Activated CD8-positive, alpha-beta memory T cell treated with anti-CD3 and anti-CD28 coated beads, Interleukin-2, amount 50 U/mL, for 24 hours (primary cell): ENCODE results near the gene IVL.

Experiments used
- DNase-seq: peaks from one replicate; pipeline ENCODE4 v3.0.0-alpha.2; 2020; ENCODE audit errors: extremely low read depth

IVL gene

DNA sequence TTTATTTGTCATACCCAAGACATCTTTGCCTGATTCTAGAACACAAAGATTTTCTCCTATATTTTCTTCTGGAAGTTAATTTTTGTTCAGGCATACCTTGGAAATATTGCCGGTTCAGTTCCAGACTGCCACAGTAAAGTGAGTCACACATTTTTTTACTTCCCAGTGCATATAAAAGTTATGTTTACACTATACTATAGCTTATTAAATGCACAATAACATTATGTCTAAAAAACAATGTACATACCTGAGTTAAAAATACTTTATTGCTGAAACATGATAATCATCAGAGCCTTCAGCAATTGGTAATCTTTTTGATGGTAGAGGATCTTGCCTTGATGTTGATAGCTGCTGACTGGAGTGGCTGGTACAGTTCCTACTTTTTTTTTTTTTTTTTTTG is 20.2 kb upstream of the IVL start:
- no peak for DNase-seq

DNA sequence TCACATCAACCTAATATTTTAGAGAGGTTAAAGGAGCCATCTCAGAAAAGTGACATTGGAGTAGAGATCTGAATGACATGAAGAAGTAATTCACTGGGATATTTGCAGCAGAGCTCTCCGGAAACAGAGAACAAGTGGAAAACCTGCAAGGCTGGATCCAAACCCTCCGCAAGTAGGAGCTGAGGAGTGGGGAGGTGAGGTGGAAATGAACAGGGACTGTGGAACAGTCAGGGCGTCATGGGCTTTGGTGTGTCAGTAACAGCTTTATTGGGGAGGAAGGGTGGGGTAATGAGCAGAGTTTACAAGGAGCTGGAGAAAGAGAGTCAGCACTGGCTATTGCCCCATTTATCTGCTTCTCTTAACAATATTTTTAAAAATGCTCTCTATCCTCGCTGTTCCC is 9.3 kb upstream of the IVL start:
- DNase-seq: no peak

DNA sequence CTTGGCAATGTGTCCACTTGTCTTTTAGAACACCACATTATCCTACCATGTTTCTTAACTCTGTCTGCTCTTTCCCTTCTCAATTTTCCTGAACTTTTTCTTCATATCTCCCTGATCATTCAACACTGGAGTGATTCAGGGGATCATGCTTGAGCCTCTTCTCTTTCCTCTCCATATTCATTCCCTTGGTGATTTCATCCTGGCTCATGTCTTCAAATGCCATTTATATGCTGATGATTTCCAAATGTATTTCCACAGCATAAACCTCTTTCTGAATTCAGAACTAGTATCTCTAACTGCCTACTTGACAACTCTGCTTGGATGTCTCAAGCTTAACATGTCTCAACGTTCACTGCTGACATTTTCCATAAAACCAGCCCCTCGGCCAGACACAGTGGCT is 8.5 kb upstream of the IVL start:
- DNase-seq: no peak

DNA sequence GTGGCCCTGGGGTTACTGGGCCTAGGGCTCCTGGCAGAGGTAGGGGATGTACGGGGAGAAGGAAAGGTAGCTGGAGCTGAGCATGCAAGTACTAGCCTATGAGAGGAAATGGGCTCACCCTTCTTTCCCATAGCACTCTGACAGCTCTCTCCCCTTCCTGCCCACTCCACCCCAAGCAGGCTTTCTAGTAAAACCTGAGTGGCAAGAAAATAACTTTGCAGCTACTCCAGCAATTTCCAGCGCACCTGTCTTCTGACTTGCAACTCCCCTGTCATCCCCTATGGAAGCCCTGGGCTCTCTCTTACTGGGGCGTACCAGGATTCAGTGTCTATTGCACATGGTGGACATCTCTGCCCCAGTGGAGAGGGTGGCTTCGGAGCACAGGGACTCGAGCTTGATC is 6.7 kb upstream of the IVL start:
- DNase-seq: no peak

DNA sequence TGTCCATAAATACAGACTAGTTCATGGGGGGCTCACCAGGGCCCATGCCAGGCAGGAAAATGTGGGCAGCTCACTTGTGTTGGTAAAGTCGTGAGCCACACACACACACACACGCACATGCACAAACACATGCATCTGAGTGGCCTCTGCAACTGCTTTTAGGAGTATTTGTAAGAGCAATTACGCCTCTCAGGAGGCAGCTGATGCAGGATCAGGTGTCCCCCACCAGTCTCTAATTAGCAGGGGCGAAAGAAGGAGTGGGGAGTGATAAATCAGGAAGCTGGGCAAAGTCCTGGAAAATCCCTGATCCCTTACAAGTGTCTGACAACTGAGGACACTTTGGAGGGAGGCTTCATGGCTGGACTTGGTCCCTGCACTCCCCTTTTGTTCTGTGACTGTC is 5.7 kb upstream of the IVL start:
- no peak for DNase-seq

DNA sequence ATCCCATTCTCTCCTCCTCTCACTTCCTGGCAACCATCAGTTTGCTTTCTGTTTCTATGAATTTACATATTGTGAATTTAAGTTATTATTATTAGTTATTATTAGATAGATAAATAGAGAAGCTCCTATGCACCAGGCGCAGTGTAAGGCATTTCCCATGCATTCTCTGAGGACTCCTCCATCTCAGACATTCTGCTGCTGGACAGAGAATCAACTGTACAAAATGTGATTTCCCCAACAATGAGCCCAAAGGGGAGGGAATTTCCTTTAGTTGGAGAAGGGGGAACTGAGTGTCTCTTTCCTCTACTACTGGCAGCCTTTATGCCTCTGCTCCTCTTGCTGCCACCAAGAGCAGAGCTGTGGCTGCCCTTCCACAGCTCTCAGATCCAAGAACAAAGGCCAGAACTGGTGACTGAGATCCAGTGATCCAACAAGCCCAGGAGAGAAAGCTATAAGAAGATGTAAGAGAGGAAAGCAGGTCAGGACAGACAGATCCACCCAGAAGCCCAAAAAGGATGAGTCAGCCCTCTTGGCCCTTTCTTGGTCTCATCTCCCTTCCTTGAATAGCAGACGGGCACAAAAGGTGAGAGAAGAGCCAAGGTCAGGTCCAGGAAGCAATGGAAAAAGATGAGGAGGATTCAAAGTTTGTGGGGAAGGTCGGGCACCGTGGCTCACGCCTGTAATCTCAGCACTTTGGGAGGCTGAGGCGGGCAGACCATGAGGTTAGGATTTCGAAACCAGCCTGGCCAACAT is 3.5 kb upstream of the IVL start:
- no peak for DNase-seq

DNA sequence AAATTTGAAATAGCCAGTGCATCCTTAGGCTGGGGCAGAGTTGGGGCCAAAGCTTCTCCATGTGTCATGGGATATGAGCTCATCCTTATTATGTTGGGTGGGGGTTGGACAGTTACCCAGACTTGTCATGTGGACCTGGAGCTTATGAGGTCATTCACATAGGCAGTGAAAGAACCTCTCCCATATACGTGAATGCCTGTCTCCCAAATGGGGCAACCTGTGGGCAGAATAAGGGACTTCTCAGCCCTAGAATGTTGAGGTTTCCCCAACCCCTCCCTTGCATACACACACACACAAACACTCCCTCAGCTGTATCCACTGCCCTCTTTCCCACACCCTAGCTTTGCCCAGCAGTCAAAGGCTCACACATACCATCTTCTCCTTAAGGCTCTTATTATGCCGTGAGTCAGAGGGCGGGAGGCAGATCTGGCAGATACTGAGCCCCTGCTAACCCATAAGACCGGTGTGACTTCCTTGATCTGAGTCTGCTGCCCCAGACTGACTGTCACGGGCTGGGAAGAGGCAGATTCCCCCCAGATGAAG is 2.3 kb upstream of the IVL start:
- DNase-seq: no peak

DNA sequence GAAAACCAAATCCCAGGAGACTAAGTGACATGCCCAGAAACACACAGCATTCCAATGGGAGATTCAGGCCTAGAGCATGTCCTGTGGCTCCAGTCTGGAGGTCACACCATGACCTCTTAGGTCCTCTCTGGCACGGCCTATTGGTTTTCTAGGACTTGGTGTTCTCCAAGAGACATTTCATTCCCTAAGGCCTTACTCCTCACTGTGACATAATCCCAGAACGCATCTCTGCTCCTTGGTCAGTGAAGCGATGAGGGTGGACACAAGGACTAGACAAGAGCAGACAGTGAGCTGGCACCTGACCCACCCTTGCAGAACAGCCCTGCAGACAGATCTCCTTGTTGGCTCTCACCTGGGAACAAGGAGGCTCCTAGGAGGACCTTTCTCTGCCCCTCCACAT is 860 bp downstream of the IVL start:
- DNase-seq: no peak

DNA sequence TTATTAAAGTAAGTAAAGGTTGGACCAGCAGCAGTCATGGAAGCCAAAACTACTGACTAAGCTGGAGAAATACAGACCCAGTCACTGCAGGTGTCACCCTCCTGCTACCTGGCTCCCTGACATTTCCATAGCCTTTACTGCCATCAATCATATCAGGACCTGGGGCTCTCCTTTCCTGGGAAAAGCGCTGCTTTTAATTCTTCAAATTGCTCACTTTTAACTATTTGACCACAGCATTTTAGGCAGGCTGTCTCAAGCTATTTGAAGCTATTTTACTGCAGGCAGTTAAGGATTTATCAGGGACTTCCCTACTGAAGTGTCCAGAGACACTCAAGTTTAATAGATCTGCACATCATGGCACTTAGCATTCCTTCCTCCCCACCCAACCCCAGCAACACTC is 4.1 kb downstream of the IVL start:
- DNase-seq: no peak

DNA sequence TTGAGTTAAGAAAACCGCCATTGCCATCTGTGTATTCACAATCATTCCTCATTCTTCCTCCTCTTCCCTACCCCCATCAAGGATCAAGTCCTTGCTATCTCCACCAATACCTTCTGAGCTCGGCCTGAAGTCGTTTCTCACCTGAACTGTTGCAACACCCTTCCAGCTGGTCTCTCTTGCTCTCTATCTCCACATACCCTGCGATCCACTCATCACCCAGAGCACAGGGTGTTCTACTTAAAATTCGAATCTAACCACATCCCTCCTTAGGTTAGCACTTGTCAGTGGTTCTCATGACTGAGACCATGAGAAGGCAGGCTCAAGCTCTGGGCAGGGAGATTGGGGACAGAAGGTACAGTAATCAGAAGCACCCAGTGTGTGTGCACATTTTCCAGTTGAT is 4.6 kb downstream of the IVL start:
- no peak for DNase-seq

DNA sequence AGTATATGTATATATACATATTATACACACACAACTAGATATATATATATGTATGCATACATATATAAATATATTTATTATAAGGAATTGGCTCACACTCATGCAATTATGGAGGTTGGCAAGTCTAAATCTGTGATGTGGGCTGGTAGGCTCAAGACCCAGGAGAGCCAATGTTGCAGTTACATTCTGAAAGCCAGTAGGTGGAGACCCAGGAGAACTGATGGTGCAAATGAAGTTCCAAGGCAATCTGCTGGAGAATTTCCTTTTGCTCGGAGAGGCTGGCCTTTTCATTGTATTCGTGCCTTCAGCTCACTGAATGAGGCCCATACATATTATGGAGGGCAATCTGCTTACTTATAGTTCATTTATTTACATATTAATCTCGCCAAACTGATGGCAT is 9.4 kb downstream of the IVL start:
- no peak for DNase-seq

DNA sequence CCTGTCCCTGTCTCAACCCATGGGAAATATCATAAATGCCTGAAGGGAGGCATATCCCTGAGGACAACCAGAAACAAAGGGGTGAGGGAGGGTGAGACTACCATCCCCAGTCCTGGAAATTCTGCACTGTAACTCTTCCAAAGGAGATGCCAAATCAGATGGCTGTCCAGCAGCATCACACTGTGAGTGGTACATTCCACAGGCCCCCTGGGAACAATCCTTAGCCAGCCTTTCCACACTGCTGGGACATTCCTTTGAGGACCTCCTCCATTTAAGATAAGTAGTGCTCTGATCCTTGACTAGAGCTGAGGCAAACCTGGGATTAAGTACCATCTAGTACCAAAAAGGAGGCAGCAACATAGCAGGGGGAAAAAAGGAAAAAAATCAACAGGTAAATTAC is 10.7 kb downstream of the IVL start:
- no peak for DNase-seq

DNA sequence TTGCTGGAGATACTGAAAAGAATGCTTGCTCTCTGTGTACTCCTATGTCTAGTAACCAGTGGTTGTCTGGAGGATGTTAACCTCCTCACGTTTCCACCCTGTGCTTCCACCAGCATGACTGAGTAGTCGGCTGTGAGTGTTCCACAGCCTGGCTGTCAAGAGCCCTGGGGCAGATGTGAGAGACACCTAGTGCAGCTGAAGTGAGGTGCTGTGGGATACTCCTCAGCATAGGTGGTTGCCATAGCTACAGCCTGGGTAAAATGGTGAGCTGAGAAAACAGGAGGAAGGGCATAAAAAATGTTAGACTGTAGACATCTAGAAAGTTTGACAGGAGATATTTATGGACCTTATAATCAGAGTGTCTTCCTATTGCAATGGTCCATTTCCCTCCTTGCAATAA is 15.8 kb downstream of the IVL start:
- no peak for DNase-seq

DNA sequence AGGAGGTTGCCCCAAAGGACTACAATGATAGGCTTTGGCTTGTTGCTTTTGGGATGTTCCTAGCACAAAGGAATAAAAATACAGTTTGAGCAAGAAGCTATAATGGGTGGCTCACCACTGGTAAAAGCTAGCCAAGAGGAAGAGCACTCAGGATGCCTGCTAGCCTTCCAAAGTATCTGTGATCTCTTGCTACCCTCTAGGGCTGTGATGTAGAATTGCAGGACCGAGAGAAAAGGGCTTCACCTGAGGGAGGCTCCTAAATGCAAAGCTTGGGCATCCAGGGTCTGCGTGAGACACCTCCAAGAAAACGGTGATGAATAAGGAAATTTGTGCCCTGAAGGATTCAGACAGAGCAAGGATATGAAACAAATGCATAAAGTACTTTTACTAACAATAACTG is 17.7 kb downstream of the IVL start:
- DNase-seq: no peak

DNA sequence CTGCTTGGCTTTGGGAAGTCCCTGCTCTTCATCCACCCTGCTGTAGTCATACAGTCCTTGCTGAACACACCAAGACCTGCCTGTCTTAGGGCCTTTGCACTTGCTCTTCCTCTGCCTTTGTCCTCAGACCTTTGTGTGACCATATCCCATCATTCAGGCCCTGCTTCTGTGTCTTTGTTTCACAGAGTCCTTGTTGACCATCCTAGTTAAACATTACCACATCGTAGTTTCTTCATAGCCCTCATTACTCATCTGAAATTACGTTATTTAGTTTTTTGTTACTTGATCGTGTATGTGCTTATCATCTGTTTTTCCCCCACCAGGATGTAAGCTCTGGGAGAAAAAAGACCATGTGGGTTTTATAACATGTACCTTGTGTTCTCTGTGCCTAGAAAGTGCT is 20.3 kb downstream of the IVL start:
- DNase-seq: no peak

DNA sequence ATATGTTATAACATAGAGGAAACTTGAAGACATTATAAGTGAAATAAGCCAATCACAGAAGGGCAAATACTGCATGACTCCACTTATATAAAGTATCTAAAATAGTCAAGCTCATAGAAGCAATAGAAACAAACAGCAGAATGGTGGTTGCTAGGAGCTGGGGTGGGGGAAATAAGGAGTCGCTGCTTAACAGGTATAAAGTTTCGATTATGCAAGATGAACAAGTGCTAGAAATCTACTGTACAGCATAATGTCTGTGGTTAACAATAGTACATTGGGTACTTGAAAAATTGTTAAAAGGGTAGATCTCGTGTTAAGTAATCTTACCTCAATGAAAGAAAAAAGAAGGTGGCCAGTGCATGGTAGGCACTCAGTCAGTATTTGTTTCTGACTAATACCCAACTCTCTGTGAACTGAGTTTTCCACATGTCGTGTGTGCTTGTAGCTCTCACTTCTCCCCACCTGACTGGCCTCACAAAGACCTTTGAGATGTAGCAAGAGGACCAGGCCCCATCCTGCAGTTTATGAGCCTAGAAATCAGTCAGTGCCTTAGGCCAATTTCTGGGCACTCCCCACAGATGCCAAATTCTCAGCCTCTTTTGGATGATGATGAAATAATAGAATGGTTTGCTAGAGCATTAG is 23.9 kb downstream of the IVL start:
- no peak for DNase-seq

DNA sequence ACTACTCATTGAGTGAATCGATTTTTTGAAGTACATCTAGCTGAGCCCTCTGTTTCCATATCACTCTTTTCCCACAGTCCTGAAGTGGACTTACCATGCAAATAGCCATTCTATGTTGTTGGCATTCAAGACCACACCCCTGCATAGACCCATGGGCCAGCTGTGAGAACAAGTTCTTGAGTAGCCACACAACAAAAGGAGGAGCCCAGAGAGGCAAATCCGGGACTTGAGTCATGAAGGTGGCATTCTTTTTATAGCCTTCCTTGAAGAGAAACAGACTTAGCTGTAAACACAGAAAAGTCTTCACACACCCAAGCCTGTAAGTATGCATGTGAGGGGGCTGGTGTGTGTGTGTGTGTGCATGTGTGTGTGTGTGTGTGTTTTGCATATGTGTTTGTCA is 24.9 kb downstream of the IVL start:
- DNase-seq: no peak

DNA sequence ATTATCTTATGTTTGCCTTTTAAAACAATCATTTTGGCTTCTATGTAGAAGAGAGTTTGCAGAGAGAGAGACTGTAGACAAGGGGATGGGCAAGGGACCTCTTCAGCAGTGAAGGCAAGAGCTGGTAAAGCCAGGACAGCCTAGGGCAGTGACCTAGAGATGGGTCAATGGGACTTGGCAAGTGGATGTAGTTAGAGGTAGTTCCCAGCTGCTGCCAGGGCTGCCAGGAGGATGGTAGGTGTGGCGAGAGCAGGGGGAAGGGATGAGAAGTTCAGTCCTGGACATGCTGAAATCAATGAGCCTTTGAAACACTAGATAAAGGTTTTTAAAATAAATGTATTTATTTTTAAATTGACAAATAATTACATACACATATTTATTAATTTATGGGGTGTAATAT is 32.3 kb downstream of the IVL start:
- DNase-seq: no peak

DNA sequence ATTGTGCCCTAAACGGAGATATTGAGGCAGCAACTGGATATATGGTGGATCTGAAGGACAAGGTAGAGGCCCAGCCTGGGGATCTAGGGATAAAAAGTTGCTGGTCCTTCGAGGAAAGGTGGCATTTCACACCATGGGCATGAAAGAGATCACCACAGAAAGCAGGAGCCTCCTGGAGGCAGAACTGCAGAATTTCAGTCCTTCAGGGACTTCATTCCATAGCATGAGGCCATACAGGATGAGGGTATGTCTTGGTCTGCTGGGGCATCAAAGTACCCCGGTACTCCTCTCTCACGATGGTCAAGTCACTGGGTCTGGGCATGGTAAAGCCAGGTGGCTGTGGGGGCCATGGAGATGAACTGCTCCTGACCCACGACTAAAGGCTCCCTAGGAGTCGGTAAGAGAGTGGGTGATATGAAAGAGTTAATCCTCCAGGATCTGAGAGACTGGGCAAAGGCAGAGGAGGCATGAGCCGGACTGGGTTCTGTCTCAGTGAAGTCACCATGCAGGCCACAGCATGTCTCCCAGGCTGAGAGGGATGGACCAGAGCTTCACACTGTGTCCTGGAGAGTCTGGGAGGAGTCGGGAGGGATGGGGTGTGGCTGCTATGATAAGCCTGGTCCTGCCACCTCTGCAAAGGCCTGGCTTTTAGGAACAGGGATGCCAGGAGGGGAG is 32.8 kb downstream of the IVL start:
- DNase-seq: no peak

DNA sequence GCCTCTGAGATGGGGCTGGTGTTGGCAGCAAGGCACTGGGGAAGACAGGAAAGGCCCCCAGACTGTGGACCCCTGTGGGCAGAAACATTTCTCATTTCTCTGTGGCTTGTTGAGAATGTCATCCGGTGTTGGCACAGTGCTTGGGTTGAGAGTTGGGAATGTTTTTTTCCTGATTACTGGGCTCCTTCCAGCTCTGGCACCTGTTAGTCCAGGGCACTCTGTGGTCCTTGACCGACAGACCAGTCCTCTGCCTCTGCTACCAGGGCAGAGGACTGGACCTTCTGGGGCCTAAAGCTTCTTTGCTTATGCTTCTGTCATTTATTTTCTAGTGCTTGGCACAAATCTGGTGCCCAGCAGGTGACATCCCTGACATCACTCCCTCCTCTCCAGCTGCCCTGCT is 33.8 kb downstream of the IVL start:
- no peak for DNase-seq

DNA sequence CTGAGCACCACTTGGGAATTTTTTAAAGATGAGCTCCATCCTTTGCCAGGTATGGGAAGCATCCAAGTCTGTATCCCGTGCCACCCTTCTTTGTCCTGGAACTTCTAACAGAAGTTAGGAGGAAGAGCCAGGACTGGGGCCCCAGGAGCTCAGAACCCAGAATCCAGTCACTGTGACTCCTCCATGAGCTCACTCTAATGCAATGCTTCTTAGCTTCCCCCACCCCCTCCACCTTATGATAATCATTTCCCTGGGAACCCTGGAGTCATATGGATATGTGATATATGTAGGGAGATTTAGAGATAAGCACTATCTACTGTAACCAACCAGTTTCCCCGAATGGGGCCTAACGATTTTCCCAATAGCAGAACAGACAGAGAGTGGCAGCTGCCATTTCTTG is 37.9 kb downstream of the IVL start:
- no peak for DNase-seq

DNA sequence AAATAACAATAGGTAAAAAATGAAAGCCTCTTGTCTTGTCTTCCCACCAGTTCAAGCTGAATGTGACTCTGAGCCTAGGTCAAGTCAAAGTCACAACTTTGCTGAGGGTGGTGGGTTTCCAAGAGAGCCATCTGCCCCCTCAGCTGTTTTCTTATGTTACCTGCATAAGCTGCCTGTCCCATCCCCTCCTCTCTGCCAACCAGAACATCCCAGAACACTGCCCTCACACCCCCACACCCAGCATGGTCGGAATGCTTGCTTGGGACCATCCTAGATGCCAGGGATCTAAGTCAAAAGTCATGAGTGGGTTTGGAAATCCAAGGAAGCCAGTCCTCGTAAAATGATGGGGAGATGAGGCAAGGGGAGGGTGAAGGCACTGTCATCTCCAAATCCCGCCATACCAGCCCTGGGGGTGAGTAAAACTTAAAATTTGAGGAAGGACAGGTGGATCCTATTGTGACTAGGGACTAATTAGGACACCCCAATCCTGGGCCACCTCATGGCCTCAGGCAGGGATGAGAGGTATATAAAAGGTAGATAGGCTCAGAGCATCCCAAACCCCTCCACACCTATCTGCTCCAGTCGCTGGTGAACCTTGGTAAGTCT is 38.4 kb downstream of the IVL start, which contains the start of gene SPRR5:
Gene SPRR5, plus strand, starts transcription at position 556 of the 606 bp plus-strand sequence. CDS start 1,349 bp downstream, outside the sequence.
- no peak for DNase-seq

DNA sequence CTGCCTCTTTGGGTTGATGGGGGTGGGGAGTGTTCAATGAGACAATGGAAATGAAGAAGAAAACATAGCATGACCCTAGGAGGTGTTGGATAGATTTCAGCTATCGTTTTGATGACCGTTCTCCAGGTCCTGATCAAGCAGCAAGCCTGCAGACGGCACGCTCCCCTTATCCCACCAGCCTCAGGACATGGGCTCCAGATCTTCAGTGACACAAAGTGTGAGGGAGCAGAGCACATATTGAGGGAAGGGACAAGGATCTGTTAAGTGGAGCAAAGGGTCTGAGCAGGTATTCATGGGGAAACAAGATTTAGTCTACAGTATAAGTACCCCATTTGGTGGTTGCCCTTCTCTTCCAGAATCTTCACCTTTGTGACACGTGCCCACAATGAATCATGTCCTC is 43.4 kb downstream of the IVL start:
- DNase-seq: no peak
